Activated CD4-positive, alpha-beta T cell treated with anti-CD3 and anti-CD28 coated beads, Interleukin-10, Interleukin-2, amounts not matched to agents 100 ng/mL and 50 ng/mL, durations not matched to agents 16 hours and 8 hours (primary cell): ENCODE results near the gene DNAI1.

Source experiments
- DNase-seq: peaks from one replicate; pipeline ENCODE4 v3.0.0-alpha.2; 2020

The DNAI1 gene

DNA sequence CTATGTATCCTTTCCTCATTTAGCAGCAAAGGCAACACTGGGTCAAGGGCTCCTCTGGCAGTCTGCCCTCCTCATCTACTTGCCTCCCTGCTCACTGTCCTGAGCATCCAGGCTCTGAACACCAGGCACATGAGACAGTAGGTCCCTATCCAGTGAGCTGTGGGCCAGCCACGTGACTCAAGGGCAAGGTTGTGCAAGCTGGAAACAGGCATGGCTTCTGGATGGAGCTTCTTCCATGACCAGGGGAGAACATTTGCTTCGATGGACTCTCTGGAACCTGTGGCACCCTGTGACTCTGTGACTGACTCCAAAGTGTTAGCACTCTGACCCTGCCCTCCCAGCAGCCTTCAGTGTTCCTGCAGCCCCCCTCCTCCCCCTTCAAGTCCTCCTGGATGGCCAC lies 33.0 kb downstream of the DNAI1 start:
- no peak for DNase-seq

DNA sequence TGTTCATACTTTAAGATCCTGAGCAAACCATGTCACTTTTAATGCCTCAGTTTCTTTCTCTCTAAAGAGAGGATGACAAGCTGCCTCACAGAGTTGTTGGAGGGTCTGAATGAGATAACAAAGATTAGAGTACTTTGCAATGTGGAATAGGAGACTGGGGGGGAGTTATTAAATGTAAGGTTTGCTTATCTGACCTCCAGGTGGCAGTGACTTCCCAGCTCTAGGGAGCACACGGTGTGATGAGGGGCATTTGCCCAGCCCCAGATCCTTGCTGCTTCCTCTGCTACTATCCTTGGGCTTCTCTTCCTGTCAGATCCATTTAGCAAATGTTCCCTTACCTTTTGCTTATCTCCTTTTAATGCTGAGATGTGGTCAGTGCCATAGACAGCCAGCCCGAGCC lies 33.4 kb downstream of the DNAI1 start:
- no peak for DNase-seq

DNA sequence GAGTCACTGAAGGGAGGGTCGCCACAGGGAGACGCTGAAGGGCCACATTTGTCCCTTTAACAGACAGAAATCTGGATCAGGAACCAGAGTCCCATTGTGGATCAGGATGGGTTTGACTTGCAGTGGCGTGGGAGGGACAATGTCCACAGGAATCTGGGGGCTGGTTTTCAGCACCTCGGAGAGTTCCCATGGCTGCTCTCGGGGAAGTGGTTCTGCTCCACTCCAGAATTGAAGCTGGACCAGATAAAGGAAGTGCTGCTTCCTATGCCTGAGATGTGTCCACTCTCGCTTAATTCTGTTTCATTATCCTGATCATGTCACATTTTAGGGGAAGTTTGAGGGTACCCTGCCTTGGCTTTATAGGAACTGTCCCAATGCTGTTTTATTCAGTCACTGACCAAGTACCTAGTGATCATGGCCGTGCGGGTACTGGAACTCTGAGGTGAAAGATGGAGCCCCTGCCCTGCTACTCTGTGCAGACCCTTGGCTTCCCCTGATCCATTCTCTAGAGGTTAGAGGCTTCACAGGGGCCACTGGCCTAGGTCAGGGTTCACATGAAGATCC lies 35.4 kb downstream of the DNAI1 start:
- peak; percentile 13 for DNase-seq

DNA sequence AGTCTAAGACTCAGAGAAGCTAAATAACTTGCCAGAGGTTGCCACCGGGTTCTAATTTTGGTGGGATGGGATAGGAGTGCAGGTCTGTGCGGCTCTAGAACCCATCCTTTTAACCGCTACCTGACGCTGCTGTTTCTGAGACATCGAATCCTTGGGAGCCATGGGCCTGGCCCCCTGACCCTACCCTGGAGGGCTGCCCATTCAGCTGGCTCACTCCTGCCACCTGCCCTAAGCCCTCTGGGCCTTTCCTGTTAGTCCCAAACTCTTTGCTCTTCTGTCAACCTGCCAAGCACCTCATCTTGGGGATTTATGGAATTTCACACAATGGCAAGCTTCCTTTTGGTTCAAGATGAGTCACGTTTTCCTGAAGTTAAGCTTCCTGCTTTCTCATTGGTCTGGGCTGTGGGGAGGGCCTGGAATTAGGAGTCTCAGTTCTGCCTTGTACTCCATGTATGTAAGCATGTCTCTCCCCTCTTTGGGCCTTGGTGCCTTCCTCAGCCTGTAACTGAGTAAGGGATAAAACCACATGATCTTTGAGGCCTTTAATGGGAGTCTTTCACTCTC lies 37.6 kb downstream of the DNAI1 start:
- no peak for DNase-seq

DNA sequence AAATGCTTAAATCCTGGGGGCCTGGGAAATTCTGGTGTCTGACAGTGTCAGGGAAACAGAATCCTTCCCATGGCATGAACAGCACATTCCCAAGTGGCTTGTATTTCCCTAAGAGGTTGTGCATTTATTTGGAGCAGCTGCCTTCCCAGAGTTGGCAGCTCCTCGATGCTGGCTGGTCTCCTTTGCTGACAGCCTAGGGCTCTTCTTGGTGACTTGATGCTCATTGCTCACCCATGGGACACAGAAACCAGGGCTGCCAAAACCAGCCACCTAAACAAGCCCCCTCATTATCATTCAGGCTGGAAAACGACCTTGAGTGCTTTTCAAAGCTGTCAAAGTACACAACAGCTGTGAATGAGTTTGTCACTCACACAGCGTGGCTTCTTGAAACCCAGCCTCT lies 39.9 kb downstream of the DNAI1 start:
- no peak for DNase-seq

DNA sequence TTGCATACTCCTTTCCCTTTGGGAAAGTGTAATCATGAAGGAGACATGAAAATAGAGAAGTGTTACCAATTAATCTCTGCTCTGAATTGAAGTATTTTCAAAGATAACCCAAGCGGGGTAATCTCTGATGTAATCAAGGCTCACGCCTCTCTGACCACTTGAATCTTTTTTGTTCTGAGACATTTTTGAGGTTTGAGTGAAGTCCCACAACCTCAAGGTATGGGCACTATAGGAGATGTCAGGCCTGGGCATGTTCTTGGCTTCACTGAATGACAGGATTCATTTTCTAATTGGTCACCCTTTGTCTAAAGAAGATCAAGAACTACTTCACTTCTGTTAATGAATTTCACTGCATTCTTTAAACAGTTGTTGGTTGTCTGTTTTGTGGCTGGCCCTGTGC lies 40.5 kb downstream of the DNAI1 start:
- DNase-seq, result no peak

DNA sequence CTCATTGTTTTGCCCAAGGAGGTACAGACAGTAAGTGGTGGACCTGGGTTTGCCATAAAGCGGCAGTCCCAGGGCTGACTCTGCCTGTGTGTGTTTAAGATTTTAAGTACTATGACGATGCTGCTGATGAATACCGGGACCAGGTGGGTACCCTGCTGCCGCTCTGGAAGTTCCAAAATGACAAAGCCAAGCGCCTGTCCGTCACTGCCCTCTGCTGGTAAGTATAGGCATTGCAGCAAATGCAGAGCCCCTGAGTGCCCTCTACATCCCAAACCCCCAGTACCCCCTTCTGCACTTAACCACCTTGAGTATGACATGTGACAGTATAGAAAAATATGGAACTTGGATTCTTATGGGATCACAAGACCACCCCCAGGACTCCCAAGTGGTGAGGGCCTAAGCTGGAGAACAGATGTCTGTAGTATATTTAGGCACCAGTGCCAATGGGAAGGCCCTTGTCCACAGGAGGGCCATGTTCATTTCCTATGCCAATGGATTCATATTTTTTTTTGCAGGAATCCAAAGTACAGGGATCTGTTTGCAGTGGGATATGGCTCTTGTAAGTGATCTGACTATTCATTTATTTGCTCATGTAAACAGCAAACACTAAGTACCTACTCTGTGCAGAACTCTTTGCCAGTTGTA lies 42.1 kb downstream of the DNAI1 start:
- peak; percentile 87 for DNase-seq

DNA sequence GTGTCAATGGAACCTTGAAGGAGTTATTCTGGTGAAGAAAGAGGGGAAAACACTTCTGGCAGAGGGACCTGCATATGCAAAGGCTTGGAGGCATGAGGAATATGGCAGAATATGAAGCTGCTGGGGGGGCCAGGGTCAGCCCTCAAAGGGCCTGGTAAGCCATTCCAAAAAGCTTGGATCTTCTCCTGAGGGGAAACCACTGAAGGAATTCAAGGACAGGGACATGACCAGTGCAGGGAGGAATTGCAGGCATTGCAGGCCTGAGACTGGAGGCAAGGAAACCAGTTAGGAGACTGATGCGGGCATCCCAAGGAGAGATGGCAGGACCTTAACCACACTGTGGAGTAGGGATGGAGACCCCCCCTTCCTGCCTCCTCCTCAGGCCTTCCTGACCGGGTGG lies 42.8 kb downstream of the DNAI1 start:
- no peak for DNase-seq

DNA sequence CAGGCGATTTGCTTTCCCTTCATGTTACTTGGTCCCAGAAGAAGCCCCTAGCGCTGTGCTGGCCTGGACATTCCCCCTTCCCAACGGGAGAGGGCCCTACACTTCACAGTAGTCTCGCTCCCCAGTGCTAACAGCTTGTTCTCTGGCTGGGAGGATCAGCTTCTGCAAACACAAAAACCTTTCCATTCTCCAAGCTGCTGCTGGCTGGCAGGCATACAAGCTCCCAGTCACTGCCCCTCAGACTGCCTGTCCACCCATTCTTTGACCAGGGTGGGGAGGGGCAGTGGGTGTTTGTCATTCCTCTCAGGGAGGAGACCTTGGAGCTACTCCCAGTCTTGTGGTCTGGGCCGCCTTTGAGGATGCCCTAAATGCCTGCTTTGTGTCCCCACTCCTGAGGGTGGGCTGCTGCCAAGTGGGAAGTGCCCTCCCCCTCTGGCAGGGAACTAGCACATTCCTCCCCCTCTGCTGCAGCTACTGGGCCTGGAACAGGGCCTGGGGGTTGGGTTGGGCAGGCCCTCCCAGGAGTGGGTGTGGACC lies 43.4 kb downstream of the DNAI1 start:
- no peak for DNase-seq

DNA sequence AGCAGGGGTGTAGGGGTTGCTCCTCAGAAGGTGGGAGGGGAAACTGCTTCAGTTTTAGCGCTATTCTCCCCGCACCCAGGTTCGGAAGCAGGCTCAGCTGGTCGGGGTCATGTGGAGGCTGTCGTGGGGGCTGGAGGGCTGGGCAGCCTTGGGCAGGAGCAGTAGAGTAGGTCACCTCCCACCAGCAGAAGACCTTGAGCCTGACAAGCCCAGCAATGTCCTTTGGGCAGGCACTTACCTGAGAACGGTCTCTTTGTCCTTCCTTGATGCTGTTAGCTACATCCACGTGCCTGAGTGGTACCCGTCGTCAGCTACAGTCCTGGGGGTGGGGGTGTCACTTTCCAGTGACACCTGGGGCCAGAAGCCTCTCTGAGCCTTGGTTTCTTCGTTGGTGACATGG lies 43.9 kb downstream of the DNAI1 start:
- DNase-seq, result no peak

DNA sequence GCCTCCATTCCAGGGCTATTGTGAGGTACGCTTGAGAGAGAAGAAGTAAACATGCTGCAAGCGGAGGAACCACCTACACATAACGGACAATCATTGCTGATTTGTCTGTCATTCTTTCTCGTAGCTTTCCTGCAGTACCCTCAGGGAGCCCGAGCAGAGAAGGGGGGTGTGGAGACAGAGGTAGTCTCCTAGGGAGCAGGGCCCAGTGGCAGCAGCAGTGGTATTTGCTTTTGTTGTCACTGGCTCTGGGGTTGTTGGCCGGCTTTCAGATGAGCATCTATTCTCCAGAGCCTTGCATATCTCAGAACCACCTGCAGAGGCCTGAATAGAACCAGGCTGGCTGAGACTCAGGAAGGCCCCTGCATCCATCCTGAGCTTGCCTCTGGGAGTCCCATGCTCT lies 44.3 kb downstream of the DNAI1 start:
- no peak for DNase-seq

DNA sequence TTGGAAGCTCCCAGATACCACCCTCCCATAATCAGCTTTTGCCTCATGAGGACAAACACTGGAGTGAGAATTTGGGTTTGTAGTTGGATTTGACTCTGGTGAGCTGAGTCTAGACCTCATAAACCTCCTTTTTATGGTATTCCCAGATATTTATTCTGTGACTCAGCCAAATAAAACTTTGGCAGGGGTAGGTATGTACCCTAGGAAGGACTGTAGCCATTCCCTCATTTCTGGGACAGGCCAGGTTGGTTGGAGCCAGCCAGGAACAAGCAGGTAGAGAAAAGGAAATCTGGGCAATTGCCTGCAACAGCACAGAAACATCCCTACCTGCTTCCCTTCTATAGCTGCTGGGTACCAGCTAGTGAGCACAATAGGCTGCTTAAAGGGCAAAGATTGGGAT lies 44.8 kb downstream of the DNAI1 start:
- DNase-seq, result no peak

DNA sequence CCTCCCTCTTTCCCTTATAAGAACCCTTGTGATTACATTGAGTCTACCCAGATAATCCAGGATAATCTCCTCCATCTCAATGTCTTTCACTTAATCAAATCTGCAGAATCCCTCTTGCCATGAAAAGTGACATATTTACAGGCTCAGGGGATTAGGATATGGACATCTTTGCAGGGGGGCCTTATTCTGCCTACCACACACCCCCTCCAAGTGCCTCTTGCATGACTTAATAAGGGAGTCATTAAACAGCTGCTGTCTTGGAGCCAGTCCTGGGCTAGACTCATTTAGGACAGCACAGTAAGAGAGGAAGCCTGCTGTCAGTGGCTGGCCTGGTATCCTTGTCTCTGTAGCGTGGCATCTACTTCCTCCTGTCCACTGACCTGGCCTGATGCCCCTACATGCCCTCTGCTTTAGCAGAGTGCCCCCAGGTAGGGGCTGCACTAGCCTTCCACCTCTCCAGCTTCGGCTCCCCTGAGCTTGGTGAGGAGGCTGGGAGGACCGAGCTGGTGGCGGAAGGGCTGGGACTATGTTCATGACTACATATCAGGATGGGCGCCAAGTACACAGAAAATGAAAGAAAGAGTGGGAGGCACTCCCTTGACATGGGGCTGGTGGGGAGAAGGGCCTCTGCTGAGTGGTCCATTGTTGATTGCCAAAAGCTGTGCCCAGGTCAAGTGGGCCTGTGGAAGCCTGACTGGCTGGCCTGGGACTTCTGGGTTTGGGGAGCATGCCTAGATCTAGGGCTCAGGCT lies 46.9 kb downstream of the DNAI1 start:
- DNase-seq, result no peak

DNA sequence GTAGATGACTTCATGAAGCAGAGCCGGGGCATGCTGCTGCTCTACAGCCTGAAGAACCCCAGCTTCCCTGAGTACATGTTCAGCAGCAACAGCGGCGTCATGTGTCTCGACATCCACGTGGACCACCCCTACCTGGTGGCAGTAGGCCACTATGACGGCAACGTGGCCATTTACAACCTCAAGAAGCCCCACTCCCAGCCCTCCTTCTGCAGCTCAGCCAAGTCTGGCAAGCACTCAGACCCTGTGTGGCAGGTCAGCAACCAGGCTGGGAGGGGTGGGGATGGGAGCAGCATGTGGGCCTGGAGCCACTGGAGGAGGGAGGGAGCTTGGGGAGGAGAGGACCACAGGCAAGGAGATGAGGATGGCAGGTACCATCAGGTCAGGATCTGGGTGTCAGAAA lies 48.0 kb downstream of the DNAI1 start:
- no peak for DNase-seq

DNA sequence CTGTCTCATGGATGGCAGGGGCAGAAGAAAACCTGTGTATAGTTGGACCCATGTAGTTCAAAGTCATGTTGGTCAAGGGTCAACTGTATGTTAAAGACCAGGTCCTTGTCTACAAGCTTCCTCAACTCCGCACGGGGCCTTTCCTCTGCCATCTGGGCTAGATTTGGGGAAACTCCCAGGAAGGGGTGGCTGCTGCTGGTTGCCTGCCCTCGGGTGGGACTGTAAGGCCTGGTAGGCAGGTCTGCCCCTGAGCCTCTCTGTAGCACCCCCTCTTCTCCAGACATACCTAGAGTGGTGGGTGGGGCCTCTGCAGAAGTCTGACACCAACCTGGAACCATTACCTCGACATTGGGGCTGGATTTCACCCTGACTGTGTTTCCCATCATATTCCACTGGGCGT lies 49.0 kb downstream of the DNAI1 start:
- DNase-seq, result no peak

DNA sequence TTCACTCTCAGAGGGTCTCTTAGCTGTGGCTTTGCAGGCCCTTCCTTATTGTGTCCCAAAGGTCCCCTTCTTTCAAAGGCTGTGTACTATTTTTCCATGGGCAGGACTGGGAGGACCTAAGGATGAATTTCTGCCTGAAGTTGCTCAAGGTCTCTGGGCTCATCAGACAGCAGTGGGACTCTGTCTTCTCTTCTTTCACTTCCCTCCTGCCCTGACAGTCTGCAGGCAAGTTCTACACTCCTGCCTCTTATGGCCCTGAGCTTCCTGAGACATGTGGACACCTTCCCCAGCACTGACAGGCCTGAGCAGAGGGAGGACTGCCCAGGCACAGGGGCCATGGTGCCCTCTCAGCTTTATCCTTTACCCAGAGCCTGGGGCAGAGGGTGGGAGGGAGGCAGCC lies 49.4 kb downstream of the DNAI1 start:
- no peak for DNase-seq

DNA sequence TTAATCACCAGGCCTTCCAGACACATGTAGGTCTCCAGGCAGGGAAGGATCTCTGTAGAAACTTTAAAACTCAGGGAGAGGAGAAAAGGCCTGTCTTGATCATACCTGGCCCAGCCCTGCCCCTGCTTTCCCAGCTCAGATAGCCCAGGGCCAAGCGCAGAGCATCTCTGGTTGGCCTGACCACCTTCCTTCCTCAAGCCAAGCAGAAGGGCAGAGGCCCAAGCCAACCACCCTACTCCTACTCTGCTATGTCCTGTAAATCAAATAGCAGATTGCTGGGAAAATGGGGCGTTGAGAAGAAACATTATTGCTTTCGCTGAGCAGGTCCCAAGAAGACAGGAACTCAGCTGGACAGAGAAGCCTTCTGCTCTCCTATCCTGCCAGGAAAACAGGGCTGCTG lies 49.9 kb downstream of the DNAI1 start:
- no peak for DNase-seq

DNA sequence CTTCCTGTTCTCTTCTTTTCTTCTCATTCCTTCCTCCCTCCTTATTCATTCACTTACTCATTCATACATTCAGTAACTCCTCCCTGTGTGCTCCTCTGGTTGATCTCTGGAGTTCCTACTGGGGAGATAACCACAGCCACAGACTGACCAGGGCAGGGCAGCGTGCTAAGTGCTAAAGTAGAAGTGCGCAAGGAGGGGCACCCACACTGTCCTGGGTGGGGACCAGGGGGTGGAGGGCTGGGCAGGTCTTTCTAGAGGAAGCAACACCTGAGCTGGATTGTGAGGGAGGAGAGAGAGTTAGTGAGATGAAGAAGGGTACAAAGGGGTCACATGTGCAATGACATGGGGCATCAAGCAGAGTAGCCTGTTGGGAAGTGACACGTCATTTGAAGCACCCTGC lies 50.3 kb downstream of the DNAI1 start:
- DNase-seq, result no peak

DNA sequence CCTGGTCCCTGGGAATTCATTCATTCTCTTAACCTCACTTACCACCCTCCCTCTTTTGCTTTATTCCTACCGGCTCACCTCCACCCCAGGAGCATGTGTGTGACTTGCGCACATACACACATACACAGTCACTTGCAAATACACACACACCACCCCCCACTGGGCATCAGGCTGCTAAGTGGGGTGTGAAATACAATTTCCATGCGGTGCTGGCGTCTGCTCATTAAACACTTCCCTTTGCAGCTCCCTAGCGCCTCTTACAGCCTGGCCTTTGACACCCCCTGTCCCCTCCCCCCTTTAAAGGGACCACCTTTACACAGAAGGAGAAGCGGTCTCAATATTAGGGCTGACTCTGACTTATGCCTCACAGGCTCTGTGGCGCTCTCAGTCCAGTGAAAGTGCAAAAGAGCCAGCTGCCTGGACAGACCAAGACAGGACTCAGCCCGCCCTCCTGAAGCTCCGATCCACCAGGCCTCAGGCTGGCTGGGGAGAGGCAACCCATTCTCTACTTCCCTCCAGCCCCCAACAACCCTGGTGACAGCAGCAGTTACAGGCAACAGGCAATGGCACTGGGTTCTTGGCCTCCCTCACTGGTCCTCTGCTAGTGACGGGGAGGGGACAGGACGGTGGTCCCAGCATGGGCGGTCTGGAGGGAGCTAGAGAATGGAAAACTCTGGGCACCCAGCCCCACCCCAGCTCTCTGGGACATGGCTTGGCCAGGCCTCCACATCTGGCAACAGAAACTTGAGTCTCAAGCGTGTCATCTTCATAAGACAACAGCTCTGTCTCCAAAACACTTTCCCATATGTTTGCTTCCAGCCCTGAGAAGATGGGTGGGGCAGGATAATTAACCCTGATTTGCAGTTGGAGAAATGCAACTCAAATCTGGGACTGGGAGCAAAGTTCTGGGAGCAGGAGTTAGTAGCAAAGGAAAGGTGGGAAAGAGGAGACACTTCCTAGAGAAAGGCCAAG lies 52.2 kb downstream of the DNAI1 start:
- no peak for DNase-seq

DNA sequence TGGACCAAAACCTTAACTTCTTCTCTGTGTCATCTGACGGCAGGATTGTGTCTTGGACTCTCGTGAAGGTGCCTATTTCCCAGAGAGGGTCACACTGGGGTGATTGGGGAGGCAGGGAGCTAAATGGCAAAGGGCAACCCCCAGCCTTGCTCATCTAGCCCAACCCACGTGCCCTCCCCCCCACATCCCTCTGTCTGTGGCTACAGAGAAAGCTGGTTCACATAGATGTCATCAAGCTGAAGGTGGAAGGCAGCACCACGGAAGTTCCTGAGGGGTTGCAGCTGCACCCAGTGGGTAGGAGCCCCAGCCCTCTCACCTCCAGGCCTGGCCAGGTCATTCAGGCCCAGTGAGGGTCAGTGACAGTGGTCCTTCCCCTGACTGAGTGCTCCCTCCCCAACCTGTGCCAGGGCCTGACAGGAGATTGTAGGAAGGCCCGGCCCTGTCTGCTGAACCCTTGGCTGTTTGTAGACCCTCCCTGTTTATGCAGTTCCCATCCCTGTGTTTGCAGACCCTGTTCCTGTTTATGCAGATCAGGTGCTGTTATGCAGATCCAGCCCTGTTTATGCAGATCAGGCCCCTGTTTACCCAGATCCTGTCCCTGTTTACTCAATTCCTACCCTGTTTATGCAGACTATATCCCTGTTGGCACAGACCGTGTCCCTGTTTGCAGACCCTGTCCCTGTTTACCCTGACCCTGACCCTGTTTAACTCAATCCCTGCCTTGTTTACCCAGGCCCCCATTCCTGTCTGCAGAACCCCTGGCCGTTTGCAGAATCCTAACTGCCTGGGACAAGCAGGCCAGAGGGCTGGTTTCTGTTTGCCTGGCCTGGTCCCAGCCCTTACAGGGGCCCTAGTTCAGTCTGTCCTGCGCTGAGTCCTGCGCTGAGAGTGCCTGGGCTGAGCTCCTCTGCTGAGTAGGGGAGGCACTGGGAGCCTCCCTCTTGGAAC lies 53.8 kb downstream of the DNAI1 start:
- no peak for DNase-seq

DNA sequence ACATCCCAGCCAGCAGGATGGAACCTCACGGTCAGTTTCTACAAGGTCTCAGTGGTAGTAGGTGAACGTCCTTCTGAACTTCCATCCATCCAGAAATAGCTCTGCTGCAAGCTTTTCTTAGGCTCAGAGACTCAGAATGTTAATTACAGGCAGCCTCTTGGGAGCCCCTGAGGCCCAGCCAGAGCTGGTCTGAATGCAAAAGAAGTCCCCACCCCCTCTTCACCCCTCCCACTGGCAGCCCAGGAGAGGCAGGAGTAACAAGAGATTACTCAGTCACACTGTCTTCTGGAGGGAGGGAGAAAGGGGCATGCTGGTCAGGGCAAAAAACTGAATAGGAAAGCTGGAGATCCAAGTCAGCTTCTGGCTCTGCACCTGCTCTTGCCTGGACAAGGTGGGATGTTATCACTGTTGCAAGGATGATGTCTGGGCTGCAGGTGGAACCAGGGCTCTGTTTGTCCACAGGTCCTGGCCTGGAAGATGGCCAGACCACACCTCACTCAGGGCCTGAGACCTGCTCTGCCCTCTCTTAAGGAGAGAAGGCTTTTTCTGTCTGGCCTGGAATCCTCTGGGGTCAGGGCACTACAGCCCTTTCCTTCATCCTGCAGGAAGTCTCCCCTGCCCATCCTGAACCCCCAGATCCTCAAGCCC lies 55.1 kb downstream of the DNAI1 start:
- no peak for DNase-seq
